ENCODE measurements around the gene LRRN2. TPM values are rescaled to one million over a fixed set of nuclear protein-coding genes. Genes with fewer than 3 reads are reported as not detected.

Gene LRRN2
- total and polyA plus RNA-seq, 9 of the 15 experiments (the other 6 are each of a cell fraction or from before 2014, with no cell fraction given), result 0.05 TPM; not detected in 8

DNA sequence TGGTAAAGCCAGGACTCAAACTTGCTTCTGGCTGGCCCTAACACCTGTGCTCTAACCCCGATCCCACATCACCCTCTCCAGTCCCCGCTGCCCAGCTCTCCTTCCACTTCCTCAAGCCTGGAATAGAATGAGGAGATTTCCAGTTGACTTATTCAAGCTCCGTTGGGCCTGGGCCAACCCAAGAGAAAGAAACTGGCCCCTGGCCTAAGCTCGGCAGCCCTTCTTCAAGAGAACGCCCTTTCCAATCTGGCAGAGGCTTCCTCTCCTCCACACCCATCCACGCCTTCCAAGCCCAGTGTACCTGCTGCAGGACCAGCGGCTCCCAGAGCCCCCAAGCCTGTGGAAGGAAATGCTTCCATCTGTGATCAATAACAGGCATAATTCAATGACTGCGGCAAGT is 51.9 kb downstream of the LRRN2 start:
- CTCF ChIA-PET (ENCODE audit: low intra/inter-chr PET ratio), result no interaction called here
- no peaks in the 10 kb centered on the region for H3K36me3 ChIP-seq (ENCODE audit: control insufficient read depth, insufficient read depth, low read length)
- no peak for FAIRE-seq
- no peaks in the 10 kb centered on the region for H4K20me1 ChIP-seq (replicated peaks; ENCODE audit: control insufficient read depth, insufficient read depth, low read length)
- no peak overlapping the region for H3K9ac ChIP-seq (ENCODE audit: insufficient read depth in 1 of 2, low read depth in 2 of 2, low read length in 2 of 2)
- no peak overlapping the region for H3K27ac ChIP-seq (ENCODE audit: extremely low read depth, low read depth, low read length)
- ATAC-seq, result no peak
- intact Hi-C loops (cut with micrococcal nuclease) (no loop called here), in situ Hi-C loops (cut with MboI) (no loop called here)
- no peaks in the 10 kb centered on the region for H3K9me3 ChIP-seq (replicated peaks; ENCODE audit: control insufficient read depth, insufficient read depth, low read depth, low read length)
- H3K4me3 ChIP-seq, result no peak overlapping the region
- 6% methylated on average over 8 of the region's 8 CpGs for WGBS (ENCODE audit: insufficient coverage, low coverage, missing lambda C conversion rate)
- no peaks in the 10 kb centered on the region for H3K9me1 ChIP-seq (ENCODE audit: control insufficient read depth, insufficient read depth, low read length)
- no peak for DNase-seq (ENCODE audit: extremely low read depth in 1 of 4, low spot score in 3 of 4)
- peaks cover 8 to 13% of the 10 kb centered on the region in 2 experiments for H3K4me1 ChIP-seq (replicated peaks in 1 of 2; ENCODE audit: control insufficient read depth in 2 of 2, insufficient read depth in 2 of 2, low read length in 2 of 2)
- H3K4me2 ChIP-seq (ENCODE audit: insufficient read depth, low read length), result no peak overlapping the region
- BruUV-seq (replicated peaks), result no TSS peak
- POLR2A ChIA-PET, result interaction anchor here (0.7 kb wide), 1 partner anchor 11 kb away, joined by 4 read pairs; no protein-coding TSS in a partner anchor
- H2AFZ ChIP-seq (ENCODE audit: low read depth, low read length), result no peak overlapping the region
- H3K27me3 ChIP-seq (ENCODE audit: control insufficient read depth in 2 of 2, insufficient read depth in 2 of 2, low read length in 2 of 2), result peaks cover 31 to 41% of the 10 kb centered on the region in 2 experiments
- H3K79me2 ChIP-seq (ENCODE audit: control insufficient read depth, insufficient read depth, low read length), result no peaks in the 10 kb centered on the region
- no peak for TF ChIP-seq ZFP36 (IDR thresholded peaks at IDR 0.05; ENCODE audit: low read depth, low read length, partially characterized antibody)
- TF ChIP-seq ZNF175 (CRISPR knock-in tag; IDR thresholded peaks at IDR 0.05; ENCODE audit: low read depth), result no peak
- no peak for TF ChIP-seq ZNF134 (CRISPR knock-in tag; conservative IDR thresholded peaks at IDR 0.05)
- TF ChIP-seq, protein P1, sequence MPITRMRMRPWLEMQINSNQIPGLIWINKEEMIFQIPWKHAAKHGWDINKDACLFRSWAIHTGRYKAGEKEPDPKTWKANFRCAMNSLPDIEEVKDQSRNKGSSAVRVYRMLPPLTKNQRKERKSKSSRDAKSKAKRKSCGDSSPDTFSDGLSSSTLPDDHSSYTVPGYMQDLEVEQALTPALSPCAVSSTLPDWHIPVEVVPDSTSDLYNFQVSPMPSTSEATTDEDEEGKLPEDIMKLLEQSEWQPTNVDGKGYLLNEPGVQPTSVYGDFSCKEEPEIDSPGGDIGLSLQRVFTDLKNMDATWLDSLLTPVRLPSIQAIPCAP (CRISPR knock-in tag; IDR thresholded peaks at IDR 0.05; ENCODE audit: borderline replicate concordance), result no peak
- TF ChIP-seq ZNF316 (IDR thresholded peaks at IDR 0.05), result no peak
- TF ChIP-seq, protein P2, sequence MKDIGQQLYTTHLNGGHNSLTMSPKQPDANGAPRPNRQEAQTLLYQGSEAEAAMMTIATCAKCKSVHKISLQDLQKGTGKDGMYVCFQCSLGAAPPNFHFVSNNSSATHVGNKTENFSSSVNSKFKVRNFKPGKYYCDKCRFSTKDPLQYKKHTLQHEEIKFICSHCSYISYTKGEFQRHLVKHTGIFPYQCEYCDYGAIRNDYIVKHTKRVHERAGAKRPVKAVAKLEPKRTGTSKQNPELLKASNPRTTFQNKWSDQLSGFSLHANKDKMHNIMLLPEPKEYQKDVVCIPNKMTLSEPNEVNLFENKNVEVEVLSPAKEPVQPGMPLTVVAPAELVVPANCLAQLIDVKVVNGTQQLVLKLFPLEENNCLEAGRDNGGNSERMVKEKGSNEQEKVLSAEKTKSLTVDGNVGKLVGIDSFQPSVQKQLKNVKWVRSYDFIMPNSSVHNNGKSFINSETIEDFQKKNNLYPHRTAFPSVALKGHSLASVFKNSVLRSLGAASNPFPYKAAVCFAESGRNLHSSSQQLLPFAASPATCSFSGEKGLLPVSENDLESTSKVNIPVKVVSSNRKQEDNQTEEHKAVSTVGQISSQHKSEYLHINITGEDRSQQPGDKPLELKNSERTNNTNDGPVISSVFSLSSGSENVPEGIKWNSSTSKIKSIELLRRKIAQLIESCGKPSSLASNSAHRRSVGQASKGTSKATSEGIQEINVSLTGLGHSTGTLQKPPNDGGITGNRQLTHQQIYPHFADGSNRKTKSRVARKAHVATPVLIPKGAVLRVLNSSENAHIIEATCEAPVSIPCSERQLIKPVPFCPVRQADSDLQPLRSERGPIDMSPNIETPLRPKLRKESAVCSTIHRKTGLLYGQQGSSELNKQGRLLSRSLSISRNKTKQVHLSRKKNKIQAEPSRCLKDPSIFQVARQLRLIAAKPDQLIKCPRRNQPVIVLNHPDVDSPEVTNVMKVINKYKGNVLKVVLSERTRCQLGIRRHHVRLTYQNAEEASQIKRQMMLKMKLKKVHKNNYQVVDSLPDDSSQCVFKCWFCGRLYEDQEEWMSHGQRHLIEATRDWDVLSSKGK (CRISPR knock-in tag; IDR thresholded peaks at IDR 0.05), result no peak
- no peak for TF ChIP-seq HEY1 (CRISPR knock-in tag; IDR thresholded peaks at IDR 0.05; ENCODE audit: borderline replicate concordance)
- no peak for TF ChIP-seq C11orf30 (IDR thresholded peaks at IDR 0.05; ENCODE audit: low read depth)
- no peak for TF ChIP-seq TFAM (CRISPR knock-in tag; conservative IDR thresholded peaks at IDR 0.05)
- TF ChIP-seq KDM5B (IDR thresholded peaks at IDR 0.05; ENCODE audit: insufficient replicate concordance, low read depth, low read length), result no peak
- TF ChIP-seq, protein P3, sequence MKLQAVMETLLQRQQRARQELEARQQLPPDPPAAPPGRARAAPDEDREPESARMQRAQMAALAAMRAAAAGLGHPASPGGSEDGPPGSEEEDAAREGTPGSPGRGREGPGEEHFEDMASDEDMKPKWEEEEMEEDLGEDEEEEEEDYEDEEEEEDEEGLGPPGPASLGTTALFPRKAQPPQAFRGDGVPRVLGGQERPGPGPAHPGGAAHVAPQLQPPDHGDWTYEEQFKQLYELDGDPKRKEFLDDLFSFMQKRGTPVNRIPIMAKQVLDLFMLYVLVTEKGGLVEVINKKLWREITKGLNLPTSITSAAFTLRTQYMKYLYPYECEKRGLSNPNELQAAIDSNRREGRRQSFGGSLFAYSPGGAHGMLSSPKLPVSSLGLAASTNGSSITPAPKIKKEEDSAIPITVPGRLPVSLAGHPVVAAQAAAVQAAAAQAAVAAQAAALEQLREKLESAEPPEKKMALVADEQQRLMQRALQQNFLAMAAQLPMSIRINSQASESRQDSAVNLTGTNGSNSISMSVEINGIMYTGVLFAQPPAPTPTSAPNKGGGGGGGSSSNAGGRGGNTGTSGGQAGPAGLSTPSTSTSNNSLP (IDR thresholded peaks at IDR 0.05; ENCODE audit: borderline replicate concordance, low read depth, low read length), result no peak
- TF ChIP-seq, protein P4, sequence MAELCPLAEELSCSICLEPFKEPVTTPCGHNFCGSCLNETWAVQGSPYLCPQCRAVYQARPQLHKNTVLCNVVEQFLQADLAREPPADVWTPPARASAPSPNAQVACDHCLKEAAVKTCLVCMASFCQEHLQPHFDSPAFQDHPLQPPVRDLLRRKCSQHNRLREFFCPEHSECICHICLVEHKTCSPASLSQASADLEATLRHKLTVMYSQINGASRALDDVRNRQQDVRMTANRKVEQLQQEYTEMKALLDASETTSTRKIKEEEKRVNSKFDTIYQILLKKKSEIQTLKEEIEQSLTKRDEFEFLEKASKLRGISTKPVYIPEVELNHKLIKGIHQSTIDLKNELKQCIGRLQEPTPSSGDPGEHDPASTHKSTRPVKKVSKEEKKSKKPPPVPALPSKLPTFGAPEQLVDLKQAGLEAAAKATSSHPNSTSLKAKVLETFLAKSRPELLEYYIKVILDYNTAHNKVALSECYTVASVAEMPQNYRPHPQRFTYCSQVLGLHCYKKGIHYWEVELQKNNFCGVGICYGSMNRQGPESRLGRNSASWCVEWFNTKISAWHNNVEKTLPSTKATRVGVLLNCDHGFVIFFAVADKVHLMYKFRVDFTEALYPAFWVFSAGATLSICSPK (IDR thresholded peaks at IDR 0.05; ENCODE audit: borderline replicate concordance), result no peak
- no peak for TF ChIP-seq HDAC2 (IDR thresholded peaks at IDR 0.05)
- no peak for TF ChIP-seq CHD2 (IDR thresholded peaks at IDR 0.05; ENCODE audit: low read depth, low read length)

Measured in K562 (cell line).